Measurements from ENCODE around the gene RGS8. TPM values are rescaled to one million over a fixed set of nuclear protein-coding genes. Genes with fewer than 3 reads are reported as not detected.

Gene RGS8, protein sequence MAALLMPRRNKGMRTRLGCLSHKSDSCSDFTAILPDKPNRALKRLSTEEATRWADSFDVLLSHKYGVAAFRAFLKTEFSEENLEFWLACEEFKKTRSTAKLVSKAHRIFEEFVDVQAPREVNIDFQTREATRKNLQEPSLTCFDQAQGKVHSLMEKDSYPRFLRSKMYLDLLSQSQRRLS
- 0.41 TPM for polyA plus RNA-seq (2013, experiment 1 of 4)
- 0.57 TPM for polyA plus RNA-seq (2013, experiment 2 of 4)
- polyA plus RNA-seq (2013, experiment 3 of 4): 1.1 TPM
- polyA plus RNA-seq (2013, experiment 4 of 4): 1.2 TPM

GRCh38 chr1:182684116-182684828 lies at the start of gene RGS8:
Gene RGS8, minus strand, starts transcription at chr1:182684587. Its CDS starts 14,938 bp downstream, at chr1:182669649.
- Histone ChIP-seq H3K9me3 (ENCODE audit: control insufficient read depth, low read length) (no peaks in the 10 kb centered on the region), H3K4me3 (ENCODE audit: insufficient read depth, low read depth, low read length) (no peak within 1 kb of the TSS), H3K27me3 (ENCODE audit: control insufficient read depth, insufficient read depth, low read length, poor library complexity, severe bottlenecking) (peaks cover 11% of the 10 kb centered on the region), H3K36me3 (ENCODE audit: control insufficient read depth, insufficient read depth, low read length) (no peaks in the 10 kb centered on the region), H3K4me1 (ENCODE audit: control insufficient read depth, insufficient read depth, low read length) (peaks cover 18% of the 10 kb centered on the region), H3K27ac (ENCODE audit: insufficient read depth, low read depth, low read length, poor library complexity, severe bottlenecking) (no peak within 1 kb of the TSS)
- WGBS, 2 experiments: 43 to 46% methylated on average over 19 of the region's 19 CpGs

GRCh38 chr1:182731852-182732575 lies 47.6 kb upstream of the RGS8 start:
- H3K4me3 ChIP-seq (ENCODE audit: insufficient read depth, low read depth, low read length): no peak overlapping the region
- H3K27me3 ChIP-seq (ENCODE audit: control insufficient read depth, insufficient read depth, low read length, poor library complexity, severe bottlenecking): no peaks in the 10 kb centered on the region
- 87 to 91% methylated on average over 4 of the region's 4 CpGs for WGBS, 2 experiments
- no peaks in the 10 kb centered on the region for H3K9me3 ChIP-seq (ENCODE audit: control insufficient read depth, low read length)
- H3K4me1 ChIP-seq (ENCODE audit: control insufficient read depth, insufficient read depth, low read length): peaks cover 9% of the 10 kb centered on the region
- no peak overlapping the region for H3K27ac ChIP-seq (ENCODE audit: insufficient read depth, low read depth, low read length, poor library complexity, severe bottlenecking)
- H3K36me3 ChIP-seq (ENCODE audit: control insufficient read depth, insufficient read depth, low read length): no peaks in the 10 kb centered on the region

GRCh38 chr1:182726912-182727311 lies 42.5 kb upstream of the RGS8 start:
- H3K4me3 ChIP-seq (ENCODE audit: insufficient read depth, low read depth, low read length): no peak overlapping the region
- H3K4me1 ChIP-seq (ENCODE audit: control insufficient read depth, insufficient read depth, low read length): peaks cover 2% of the 10 kb centered on the region
- WGBS, 2 experiments: 88 to 90% methylated on average over 1 of the region's 1 CpG
- no peak overlapping the region for H3K27ac ChIP-seq (ENCODE audit: insufficient read depth, low read depth, low read length, poor library complexity, severe bottlenecking)
- H3K27me3 ChIP-seq (ENCODE audit: control insufficient read depth, insufficient read depth, low read length, poor library complexity, severe bottlenecking): no peaks in the 10 kb centered on the region
- no peaks in the 10 kb centered on the region for H3K9me3 ChIP-seq (ENCODE audit: control insufficient read depth, low read length)
- H3K36me3 ChIP-seq (ENCODE audit: control insufficient read depth, insufficient read depth, low read length): no peaks in the 10 kb centered on the region

DNA sequence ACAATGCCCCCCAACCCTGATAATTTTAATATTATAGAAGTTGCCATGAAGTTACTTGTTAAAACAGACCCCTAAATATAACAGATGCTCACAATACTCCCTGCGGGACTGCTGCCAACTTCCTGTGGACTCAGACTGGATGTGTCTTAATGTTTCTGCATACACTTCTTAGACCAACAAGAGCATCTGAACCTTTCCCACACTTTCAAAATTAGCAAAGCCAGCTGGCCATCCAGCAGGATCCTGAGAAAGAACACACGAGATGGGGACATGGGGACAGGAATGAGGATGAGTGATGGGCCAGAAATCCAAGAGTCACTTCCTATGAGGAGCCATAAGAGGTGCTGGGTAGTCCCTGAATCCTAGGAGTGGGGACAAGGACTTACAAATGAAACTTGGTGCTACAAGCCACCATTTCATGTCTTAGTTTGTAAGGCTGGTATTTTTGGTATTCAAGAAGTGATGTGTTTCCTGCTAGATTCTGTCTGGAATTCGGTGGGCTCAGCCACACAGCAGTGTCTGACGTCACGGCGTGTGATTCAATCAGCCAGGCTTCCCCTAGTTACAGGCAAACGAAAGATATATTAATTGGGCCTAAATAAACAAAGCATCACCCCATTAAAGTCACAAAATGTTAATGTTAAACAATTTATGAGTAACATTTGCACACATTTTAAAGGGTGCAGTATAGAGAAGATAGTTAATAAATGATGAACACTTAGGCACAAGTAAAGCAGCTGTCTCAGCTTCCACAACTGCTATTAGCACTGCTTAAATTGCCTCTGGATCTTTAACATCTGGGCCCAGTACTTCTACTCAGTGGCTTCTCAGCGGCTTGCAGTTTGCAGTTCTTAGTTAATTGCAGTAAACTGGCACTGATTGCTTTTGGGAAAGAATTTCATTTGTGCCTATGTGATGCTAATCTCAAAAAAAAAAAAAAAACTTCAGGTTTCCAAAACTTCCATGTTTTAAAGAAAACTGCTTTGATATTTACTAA lies 41.2 kb upstream of the RGS8 start:
- no peaks in the 10 kb centered on the region for H3K9me3 ChIP-seq (ENCODE audit: control insufficient read depth, low read length)
- H3K27me3 ChIP-seq (ENCODE audit: control insufficient read depth, insufficient read depth, low read length, poor library complexity, severe bottlenecking): no peaks in the 10 kb centered on the region
- no peaks in the 10 kb centered on the region for H3K36me3 ChIP-seq (ENCODE audit: control insufficient read depth, insufficient read depth, low read length)
- no peaks in the 10 kb centered on the region for H3K4me1 ChIP-seq (ENCODE audit: control insufficient read depth, insufficient read depth, low read length)
- WGBS, 2 experiments: 94 to 95% methylated on average over 7 to 8 of the region's 8 CpGs
- no peak overlapping the region for H3K4me3 ChIP-seq (ENCODE audit: insufficient read depth, low read depth, low read length)
- no peak overlapping the region for H3K27ac ChIP-seq (ENCODE audit: insufficient read depth, low read depth, low read length, poor library complexity, severe bottlenecking)

GRCh38 chr1:182724215-182724614 lies 39.8 kb upstream of the RGS8 start:
- Histone ChIP-seq H3K36me3 (ENCODE audit: control insufficient read depth, insufficient read depth, low read length) (no peaks in the 10 kb centered on the region), H3K27me3 (ENCODE audit: control insufficient read depth, insufficient read depth, low read length, poor library complexity, severe bottlenecking) (no peaks in the 10 kb centered on the region), H3K4me3 (ENCODE audit: insufficient read depth, low read depth, low read length) (no peak overlapping the region), H3K4me1 (ENCODE audit: control insufficient read depth, insufficient read depth, low read length) (no peaks in the 10 kb centered on the region), H3K9me3 (ENCODE audit: control insufficient read depth, low read length) (no peaks in the 10 kb centered on the region), H3K27ac (ENCODE audit: insufficient read depth, low read depth, low read length, poor library complexity, severe bottlenecking) (no peak overlapping the region)
- 90 to 93% methylated on average over 2 of the region's 2 CpGs for WGBS, 2 experiments

GRCh38 chr1:182723200-182723599 lies 38.8 kb upstream of the RGS8 start:
- Histone ChIP-seq H3K9me3 (ENCODE audit: control insufficient read depth, low read length) (no peaks in the 10 kb centered on the region), H3K4me1 (ENCODE audit: control insufficient read depth, insufficient read depth, low read length) (no peaks in the 10 kb centered on the region), H3K27me3 (ENCODE audit: control insufficient read depth, insufficient read depth, low read length, poor library complexity, severe bottlenecking) (no peaks in the 10 kb centered on the region), H3K4me3 (ENCODE audit: insufficient read depth, low read depth, low read length) (no peak overlapping the region), H3K36me3 (ENCODE audit: control insufficient read depth, insufficient read depth, low read length) (no peaks in the 10 kb centered on the region), H3K27ac (ENCODE audit: insufficient read depth, low read depth, low read length, poor library complexity, severe bottlenecking) (no peak overlapping the region)
- 88 to 99% methylated on average over 2 of the region's 2 CpGs for WGBS, 2 experiments

- 60 to 80% methylated on average over 1 of the region's 1 CpG for WGBS, 2 experiments
- H3K4me3 ChIP-seq (ENCODE audit: insufficient read depth, low read depth, low read length): no peak overlapping the region
Observed at GRCh38 chr1:182721525-182721924, 37.1 kb upstream of the RGS8 start.

DNA sequence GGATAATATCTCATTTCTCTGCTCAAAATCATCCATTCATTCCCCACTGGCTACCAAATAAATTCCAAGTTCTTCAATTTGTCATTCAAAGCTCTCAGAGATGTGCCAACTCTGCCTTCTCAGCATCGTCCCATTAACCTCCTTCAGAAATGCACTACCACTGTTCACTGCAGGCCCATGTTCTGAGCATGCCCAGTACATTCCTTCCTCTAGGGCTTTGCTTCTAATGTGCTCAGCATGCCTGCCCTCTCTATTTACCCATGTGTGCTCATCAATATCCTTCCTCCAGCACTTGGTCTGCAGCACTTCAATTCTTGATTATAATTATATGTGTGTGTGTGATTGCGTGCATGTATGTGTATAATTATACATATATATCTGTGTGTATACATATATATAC lies 36.1 kb upstream of the RGS8 start:
- no peak overlapping the region for H3K27ac ChIP-seq (ENCODE audit: insufficient read depth, low read depth, low read length, poor library complexity, severe bottlenecking)
- H3K27me3 ChIP-seq (ENCODE audit: control insufficient read depth, insufficient read depth, low read length, poor library complexity, severe bottlenecking): no peaks in the 10 kb centered on the region
- H3K9me3 ChIP-seq (ENCODE audit: control insufficient read depth, low read length): no peaks in the 10 kb centered on the region
- H3K4me1 ChIP-seq (ENCODE audit: control insufficient read depth, insufficient read depth, low read length): no peaks in the 10 kb centered on the region
- H3K36me3 ChIP-seq (ENCODE audit: control insufficient read depth, insufficient read depth, low read length): no peaks in the 10 kb centered on the region
- no peak overlapping the region for H3K4me3 ChIP-seq (ENCODE audit: insufficient read depth, low read depth, low read length)
- WGBS, 2 experiments: 86 to 88% methylated on average over 1 of the region's 2 CpGs

More at GRCh38 chr1:182721525-182721924, 37.1 kb upstream of the RGS8 start:
- H3K27me3 ChIP-seq (ENCODE audit: control insufficient read depth, insufficient read depth, low read length, poor library complexity, severe bottlenecking): no peaks in the 10 kb centered on the region
- no peaks in the 10 kb centered on the region for H3K9me3 ChIP-seq (ENCODE audit: control insufficient read depth, low read length)
- no peak overlapping the region for H3K27ac ChIP-seq (ENCODE audit: insufficient read depth, low read depth, low read length, poor library complexity, severe bottlenecking)
- H3K36me3 ChIP-seq (ENCODE audit: control insufficient read depth, insufficient read depth, low read length): no peaks in the 10 kb centered on the region
- no peaks in the 10 kb centered on the region for H3K4me1 ChIP-seq (ENCODE audit: control insufficient read depth, insufficient read depth, low read length)

GRCh38 chr1:182719553-182719952 lies 35.2 kb upstream of the RGS8 start:
- no peaks in the 10 kb centered on the region for H3K9me3 ChIP-seq (ENCODE audit: control insufficient read depth, low read length)
- H3K27me3 ChIP-seq (ENCODE audit: control insufficient read depth, insufficient read depth, low read length, poor library complexity, severe bottlenecking): no peaks in the 10 kb centered on the region
- WGBS, 2 experiments: 93 to 99% methylated on average over 4 of the region's 4 CpGs
- no peaks in the 10 kb centered on the region for H3K4me1 ChIP-seq (ENCODE audit: control insufficient read depth, insufficient read depth, low read length)
- H3K4me3 ChIP-seq (ENCODE audit: insufficient read depth, low read depth, low read length): no peak overlapping the region
- H3K36me3 ChIP-seq (ENCODE audit: control insufficient read depth, insufficient read depth, low read length): no peaks in the 10 kb centered on the region
- H3K27ac ChIP-seq (ENCODE audit: insufficient read depth, low read depth, low read length, poor library complexity, severe bottlenecking): no peak overlapping the region

Measured in ectodermal cell (in vitro differentiated cells).